Measurements from ENCODE around the gene SYDE2.
"Not testable (repeated sequence)": the region's sequence is repeated elsewhere in the genome, so short reads cannot be mapped to it uniquely, and the experiment has no call there.

The SYDE2 gene

GRCh38 chr1:85200463-85201339 lies at the start of gene SYDE2:
TSS of gene SYDE2 (minus strand) at chr1:85201016. CDS start at chr1:85200996, 20 bp downstream.
- intact Hi-C loops (cut with DNase I), result no loop called here
- DNase-seq, result peak in 39 of 42 donors; percentile 12 to 66 (median 34)

GRCh38 chr1:85249042-85249441 lies 48.2 kb upstream of the SYDE2 start:
- intact Hi-C loops (cut with DNase I); DNase-seq: not testable (repeated sequence)

- intact Hi-C loops (cut with DNase I), result no loop called here
- DNase-seq, result no peak
Measured at GRCh38 chr1:85245891-85246290, 45.1 kb upstream of the SYDE2 start.

GRCh38 chr1:85245456-85245855 lies 44.6 kb upstream of the SYDE2 start:
- intact Hi-C loops (cut with DNase I), result no loop called here
- DNase-seq, result no peak

- no peak for DNase-seq
- intact Hi-C loops (cut with DNase I), result no loop called here
Measured at GRCh38 chr1:85244271-85245061, 43.6 kb upstream of the SYDE2 start.

- DNase-seq, result no peak
- intact Hi-C loops (cut with DNase I), result no loop called here
Measured at GRCh38 chr1:85243372-85243771, 42.6 kb upstream of the SYDE2 start.

GRCh38 chr1:85240643-85241042 lies 39.8 kb upstream of the SYDE2 start:
- intact Hi-C loops (cut with DNase I), result no loop called here
- DNase-seq, result no peak

GRCh38 chr1:85240174-85240601 lies 39.4 kb upstream of the SYDE2 start:
- intact Hi-C loops (cut with DNase I), result no loop called here
- no peak for DNase-seq

- no peak for DNase-seq
- intact Hi-C loops (cut with DNase I), result no loop called here
Measured at GRCh38 chr1:85237613-85238012, 36.8 kb upstream of the SYDE2 start.

GRCh38 chr1:85230305-85230977 lies 29.6 kb upstream of the SYDE2 start:
- no peak for DNase-seq
- intact Hi-C loops (cut with DNase I), result no loop called here

- no peak for DNase-seq
- intact Hi-C loops (cut with DNase I), result no loop called here
Measured at GRCh38 chr1:85229574-85230097, 28.8 kb upstream of the SYDE2 start.

- intact Hi-C loops (cut with DNase I), result no loop called here
- DNase-seq, result no peak
Measured at GRCh38 chr1:85228972-85229371, 28.2 kb upstream of the SYDE2 start.

- DNase-seq, result no peak
- intact Hi-C loops (cut with DNase I), result no loop called here
Measured at GRCh38 chr1:85225624-85226380, 25.0 kb upstream of the SYDE2 start.

GRCh38 chr1:85224734-85225623 lies 24.2 kb upstream of the SYDE2 start:
- no peak for DNase-seq
- intact Hi-C loops (cut with DNase I), result no loop called here

GRCh38 chr1:85224295-85224694 lies 23.5 kb upstream of the SYDE2 start:
- no peak for DNase-seq
- intact Hi-C loops (cut with DNase I), result no loop called here

GRCh38 chr1:85223334-85223733 lies 22.5 kb upstream of the SYDE2 start:
- no peak for DNase-seq
- intact Hi-C loops (cut with DNase I), result no loop called here

GRCh38 chr1:85220756-85221201 lies 20.0 kb upstream of the SYDE2 start:
- intact Hi-C loops (cut with DNase I), result no loop called here

More at GRCh38 chr1:85220756-85221201, 20.0 kb upstream of the SYDE2 start:
- no peak for DNase-seq
